22Rv1 (cell line): ENCODE results near the gene PEX14.

Experiments
- ZFX ChIP-seq: fragments of 450-650 bp; IDR thresholded peaks from 2 replicates; pipeline ENCODE4 v1.6.1; 2017; ENCODE audit warnings: antibody characterized with exemption, borderline replicate concordance
- TF ChIP-seq, protein P1 (sequence below): fragments of 450-650 bp; IDR thresholded peaks from 2 replicates; pipeline ENCODE4 v1.5.1; 2017; ENCODE audit warnings: mild to moderate bottlenecking

DNA sequence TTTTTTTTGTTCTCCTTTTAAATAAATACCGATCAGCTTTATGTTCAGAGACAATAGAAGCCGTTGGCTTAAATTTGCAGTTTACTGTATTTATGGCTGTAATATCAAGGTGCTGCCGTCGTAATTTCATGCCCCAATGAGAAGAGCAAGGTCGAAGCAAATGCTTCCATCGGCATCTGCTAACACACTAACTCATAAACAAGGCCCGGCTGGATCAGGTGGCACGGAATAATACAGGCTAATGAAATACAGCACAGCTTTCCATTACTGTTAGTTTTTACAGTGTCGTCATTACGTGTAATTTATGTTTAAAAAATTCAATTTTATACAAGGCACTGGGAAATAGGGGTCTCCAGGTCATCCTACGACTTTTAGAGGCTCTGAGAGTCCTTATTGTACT, 119.0 kb downstream of the PEX14 start:
- TF ChIP-seq, protein P1, sequence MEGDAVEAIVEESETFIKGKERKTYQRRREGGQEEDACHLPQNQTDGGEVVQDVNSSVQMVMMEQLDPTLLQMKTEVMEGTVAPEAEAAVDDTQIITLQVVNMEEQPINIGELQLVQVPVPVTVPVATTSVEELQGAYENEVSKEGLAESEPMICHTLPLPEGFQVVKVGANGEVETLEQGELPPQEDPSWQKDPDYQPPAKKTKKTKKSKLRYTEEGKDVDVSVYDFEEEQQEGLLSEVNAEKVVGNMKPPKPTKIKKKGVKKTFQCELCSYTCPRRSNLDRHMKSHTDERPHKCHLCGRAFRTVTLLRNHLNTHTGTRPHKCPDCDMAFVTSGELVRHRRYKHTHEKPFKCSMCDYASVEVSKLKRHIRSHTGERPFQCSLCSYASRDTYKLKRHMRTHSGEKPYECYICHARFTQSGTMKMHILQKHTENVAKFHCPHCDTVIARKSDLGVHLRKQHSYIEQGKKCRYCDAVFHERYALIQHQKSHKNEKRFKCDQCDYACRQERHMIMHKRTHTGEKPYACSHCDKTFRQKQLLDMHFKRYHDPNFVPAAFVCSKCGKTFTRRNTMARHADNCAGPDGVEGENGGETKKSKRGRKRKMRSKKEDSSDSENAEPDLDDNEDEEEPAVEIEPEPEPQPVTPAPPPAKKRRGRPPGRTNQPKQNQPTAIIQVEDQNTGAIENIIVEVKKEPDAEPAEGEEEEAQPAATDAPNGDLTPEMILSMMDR = no peak
- no peak for TF ChIP-seq ZFX
